Karpas-422 (cell line): ENCODE measurements around the gene SERPINB3. TPM values are rescaled to one million over a fixed set of nuclear protein-coding genes. Genes with fewer than 3 reads are reported as not detected.
"Not testable (repeated sequence)": the region's sequence is repeated elsewhere in the genome, so short reads cannot be mapped to it uniquely, and the experiment has no call there.

Experiments
- DNase-seq: peaks from one replicate; pipeline ENCODE4 v3.0.0-alpha.2; 2015
- H2AFZ ChIP-seq: fragments of 200-600 bp; sonication (generic); 2 replicates; pipeline ENCODE4 v1.6.1; 2014; ENCODE audit warnings: antibody characterized with exemption, low read length, mixed read lengths
- H3K27ac ChIP-seq: fragments of 200-600 bp; sonication (generic); 2 replicates; pipeline ENCODE4 v1.5.1; 2014; ENCODE audit warnings: mild to moderate bottlenecking, low read length, moderate library complexity
- H3K27me3 ChIP-seq: fragments of 200-600 bp; sonication (generic); 2 replicates; pipeline ENCODE4 v1.6.1; 2014; ENCODE audit warnings: low read length, mixed read lengths
- H3K36me3 ChIP-seq: fragments of 200-600 bp; sonication (generic); 2 replicates; pipeline ENCODE4 v1.6.1; 2014; ENCODE audit warnings: low read length, mixed read lengths; ENCODE audit not compliant: insufficient read depth
- H3K4me1 ChIP-seq: fragments of 200-600 bp; sonication (generic); 2 replicates; pipeline ENCODE4 v1.6.1; 2014; ENCODE audit warnings: mild to moderate bottlenecking, low read length, mixed read lengths
- H3K4me2 ChIP-seq: fragments of 200-600 bp; sonication (generic); 2 replicates; pipeline ENCODE4 v1.6.1; 2014; ENCODE audit warnings: low read length, low read depth, mild to moderate bottlenecking; ENCODE audit not compliant: poor library complexity, severe bottlenecking
- H3K4me3 ChIP-seq: fragments of 200-600 bp; sonication (generic); 2 replicates; pipeline ENCODE4 v1.5.1; 2014; ENCODE audit warnings: mild to moderate bottlenecking, antibody characterized with exemption, low read length, mixed read lengths
- H3K79me2 ChIP-seq: fragments of 200-600 bp; sonication (generic); 2 replicates; pipeline ENCODE4 v1.6.1; 2014; ENCODE audit warnings: mild to moderate bottlenecking, low read length, mixed read lengths
- H3K9ac ChIP-seq: fragments of 200-600 bp; sonication (generic); 2 replicates; pipeline ENCODE4 v1.6.0; 2014; ENCODE audit warnings: low read length
- H3K9me2 ChIP-seq: fragments of 200-600 bp; sonication (generic), shearing (Covaris generic); replicated peaks from 2 replicates; pipeline ENCODE4 v1.6.0; 2014; ENCODE audit warnings: mild to moderate bottlenecking, low read length, moderate library complexity; ENCODE audit not compliant: insufficient read depth
- H3K9me3 ChIP-seq: fragments of 300-700, 200-600 bp; sonication (generic); 2 replicates; pipeline ENCODE4 v1.6.1; 2014; ENCODE audit warnings: low read length, mixed read lengths
- H4K20me1 ChIP-seq: fragments of 200-600 bp; sonication (generic); 2 replicates; pipeline ENCODE4 v1.6.1; 2014; ENCODE audit warnings: mild to moderate bottlenecking, antibody characterized with exemption, low read length, low read depth; ENCODE audit not compliant: insufficient read depth
- total RNA-seq: library from RNA; depleted of rRNA; stranded (reverse); fragments of >200 nt; shearing (Covaris generic); gene quantifications from 2 replicates; pipeline ENCODE4 v1.2.3, GENCODE V29; 2014; ENCODE audit warnings: low replicate concordance; rRNA removed

Gene SERPINB3
- not detected in 2 replicates for total RNA-seq

DNA sequence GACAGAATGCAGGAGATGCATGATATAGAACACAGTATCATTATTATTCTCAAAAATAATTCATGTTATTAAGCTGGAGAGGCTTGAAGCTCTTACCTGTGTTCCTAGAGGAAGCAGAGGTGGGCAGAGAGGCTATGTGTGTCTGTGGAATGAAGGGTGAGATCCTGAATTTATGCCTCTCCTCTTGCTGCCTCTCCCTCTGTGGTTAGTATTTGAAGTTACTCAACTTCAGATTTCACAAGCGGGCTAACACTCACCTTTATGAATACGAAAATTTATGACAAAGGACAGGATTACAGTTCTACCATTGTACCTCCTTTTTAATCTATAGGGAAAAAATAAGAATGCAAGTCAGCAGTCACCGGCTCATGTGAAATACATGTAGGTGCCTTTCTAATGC lies at the start of gene SERPINB3:
Gene SERPINB3 (minus strand): TSS at position 144 of the 400 bp plus-strand sequence. CDS start 677 bp downstream, outside the sequence.
- H3K79me2 ChIP-seq, H3K4me1 ChIP-seq, H3K9me3 ChIP-seq, H4K20me1 ChIP-seq, H3K4me3 ChIP-seq, H3K27ac ChIP-seq, H3K9ac ChIP-seq, H2AFZ ChIP-seq, DNase-seq, H3K9me2 ChIP-seq, H3K27me3 ChIP-seq, H3K36me3 ChIP-seq, H3K4me2 ChIP-seq: not testable (repeated sequence)

DNA sequence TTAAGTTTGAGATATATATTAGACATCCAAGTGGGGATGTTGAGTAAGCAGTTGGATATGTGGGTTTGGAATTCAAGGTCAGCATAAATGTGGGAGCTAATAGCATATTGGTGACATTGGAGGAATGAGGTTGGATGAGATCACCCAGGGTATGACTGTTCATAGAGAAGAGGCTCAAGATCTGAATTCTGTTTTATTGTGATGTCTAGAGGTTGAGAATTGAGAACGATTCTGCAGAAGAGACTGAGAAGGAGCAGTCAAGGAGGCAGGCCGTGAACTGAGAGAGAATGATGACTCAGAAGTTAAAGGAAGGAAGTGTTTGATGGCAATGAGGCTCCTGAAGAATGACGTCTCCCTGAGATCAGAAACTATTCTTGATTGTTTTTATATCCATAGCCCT lies 47.0 kb upstream of the SERPINB3 start:
- DNase-seq = no peak
- no peaks in the 10 kb centered on the region for H3K36me3 ChIP-seq
- no peaks in the 10 kb centered on the region for H3K79me2 ChIP-seq

DNA sequence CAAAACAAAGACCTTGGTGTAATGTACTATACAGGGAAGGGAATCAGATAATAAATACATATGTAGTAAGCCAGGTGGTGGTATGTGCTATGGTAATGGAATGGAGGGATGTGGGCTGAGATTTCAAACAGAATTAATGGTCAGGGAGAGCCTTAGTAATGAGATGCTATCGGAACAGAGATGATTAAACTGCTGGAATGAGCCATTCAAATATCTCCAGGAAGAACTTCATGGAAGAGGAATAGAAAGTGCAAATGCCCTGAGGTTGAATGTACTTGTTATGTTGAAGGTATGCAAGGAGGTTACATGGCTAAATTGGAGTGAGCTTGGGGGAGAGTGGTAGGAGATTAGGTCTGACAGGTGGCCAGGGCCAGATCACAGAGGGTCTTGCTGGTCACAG lies 46.1 kb upstream of the SERPINB3 start:
- Histone ChIP-seq H3K9ac (no peak overlapping the region), H4K20me1 (no peaks in the 10 kb centered on the region), H3K79me2 (no peaks in the 10 kb centered on the region)

More for the DNA sequence above, 47.0 kb upstream of the SERPINB3 start:
- H4K20me1 ChIP-seq = no peaks in the 10 kb centered on the region
- no peaks in the 10 kb centered on the region for H3K4me1 ChIP-seq
- H3K9ac ChIP-seq = no peak overlapping the region
- H3K27me3 ChIP-seq = no peaks in the 10 kb centered on the region
- no peak overlapping the region for H2AFZ ChIP-seq
- no peak overlapping the region for H3K27ac ChIP-seq
- no peak overlapping the region for H3K4me3 ChIP-seq
- H3K9me2 ChIP-seq = no peaks in the 10 kb centered on the region
- peaks cover 6% of the 10 kb centered on the region; the same call in 1 of the 2 replicates for H3K9me3 ChIP-seq
- H3K4me2 ChIP-seq = no peak overlapping the region

DNA sequence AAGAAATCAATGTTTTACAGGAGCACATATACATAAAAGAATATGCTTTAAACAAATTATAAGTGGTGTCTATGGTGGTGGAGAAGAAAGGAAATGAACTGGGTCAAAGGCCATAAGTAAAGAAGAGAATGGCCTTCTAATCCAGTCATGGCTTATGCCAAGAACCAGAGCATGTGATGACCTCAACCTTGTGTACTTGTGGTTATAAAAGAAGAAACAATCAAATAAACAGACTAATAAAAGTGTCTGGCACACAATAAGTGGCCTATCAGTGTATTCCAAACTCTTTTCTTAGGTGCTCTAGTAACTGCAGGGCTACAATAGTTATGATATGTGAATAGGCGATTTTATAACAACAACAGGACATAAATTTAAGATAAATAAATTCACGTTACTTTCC lies 43.7 kb upstream of the SERPINB3 start:
- H4K20me1 ChIP-seq = no peaks in the 10 kb centered on the region
- no peaks in the 10 kb centered on the region for H3K27me3 ChIP-seq
- H3K9me3 ChIP-seq = no peaks in the 10 kb centered on the region
- H3K4me2 ChIP-seq = no peak overlapping the region
- no peaks in the 10 kb centered on the region for H3K79me2 ChIP-seq
- H3K27ac ChIP-seq = no peak overlapping the region
- no peak overlapping the region for H3K9ac ChIP-seq
- H2AFZ ChIP-seq = no peak overlapping the region
- no peak for DNase-seq
- no peaks in the 10 kb centered on the region for H3K36me3 ChIP-seq
- no peaks in the 10 kb centered on the region for H3K9me2 ChIP-seq
- no peak overlapping the region for H3K4me3 ChIP-seq
- H3K4me1 ChIP-seq = no peaks in the 10 kb centered on the region

More for the DNA sequence above, 46.1 kb upstream of the SERPINB3 start:
- Histone ChIP-seq H3K4me1 (no peaks in the 10 kb centered on the region), H2AFZ (no peak overlapping the region), H3K4me3 (no peak overlapping the region), H3K27me3 (no peaks in the 10 kb centered on the region), H3K9me3 (no peaks in the 10 kb centered on the region), H3K36me3 (no peaks in the 10 kb centered on the region), H3K9me2 (no peaks in the 10 kb centered on the region), H3K4me2 (no peak overlapping the region), H3K27ac (no peak overlapping the region)
- DNase-seq = no peak

DNA sequence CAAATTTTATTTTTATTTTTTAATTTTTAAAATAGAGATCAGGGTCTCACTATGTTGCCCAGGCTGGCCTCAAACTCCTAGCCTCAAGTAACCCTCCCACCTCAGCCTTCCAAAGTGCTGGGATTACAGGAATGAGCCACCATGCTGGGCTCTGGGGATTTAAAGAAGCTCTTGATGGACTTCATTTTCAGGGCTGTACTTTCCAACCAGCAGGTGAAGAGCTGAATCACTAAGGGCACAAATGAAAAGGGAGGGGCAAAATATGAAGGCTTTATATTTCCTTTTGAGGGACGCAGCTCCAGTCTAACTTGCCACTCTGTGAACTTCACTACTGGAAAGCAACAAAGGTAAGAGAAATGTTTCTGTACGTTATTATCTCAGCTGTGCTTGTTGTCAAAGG lies 41.0 kb upstream of the SERPINB3 start, which contains the start of gene SERPINB11:
Gene SERPINB11 (plus strand): TSS at position 301 of the 400 bp plus-strand sequence. CDS start 7,234 bp downstream, outside the sequence.
- Histone ChIP-seq H3K27me3 (no peaks in the 10 kb centered on the region), H3K9ac (no peak within 1 kb of the TSS), H4K20me1 (no peaks in the 10 kb centered on the region), H3K4me3 (no peak within 1 kb of the TSS), H3K9me2 (no peaks in the 10 kb centered on the region), H3K79me2 (no peaks in the 10 kb centered on the region), H2AFZ (no peak within 1 kb of the TSS), H3K4me1 (no peaks in the 10 kb centered on the region), H3K9me3 (no peaks in the 10 kb centered on the region), H3K4me2 (no peak within 1 kb of the TSS), H3K36me3 (no peaks in the 10 kb centered on the region), H3K27ac (no peak within 1 kb of the TSS)
- no peak for DNase-seq

DNA sequence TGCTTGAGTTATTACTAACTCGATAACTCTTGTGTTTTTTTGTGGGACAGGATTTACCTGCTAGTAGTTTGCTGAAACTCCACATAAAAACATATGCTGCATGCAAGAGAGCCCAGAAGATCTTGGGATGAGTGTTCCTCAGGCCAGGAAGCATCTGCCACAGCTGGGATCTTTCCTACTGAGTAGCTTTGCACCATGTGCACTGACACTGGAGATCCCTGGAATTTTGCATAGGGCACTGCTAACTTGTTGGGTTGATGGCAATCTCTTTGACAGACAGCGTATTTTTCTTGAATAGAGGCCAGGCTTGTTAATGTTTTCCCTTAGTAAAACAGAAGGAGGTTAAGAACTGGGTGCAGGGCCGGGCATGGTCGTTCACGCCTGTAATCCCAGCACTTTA lies 40.3 kb upstream of the SERPINB3 start:
- no peaks in the 10 kb centered on the region for H3K9me3 ChIP-seq
- H2AFZ ChIP-seq = no peak overlapping the region
- H3K36me3 ChIP-seq = no peaks in the 10 kb centered on the region
- no peak overlapping the region for H3K4me3 ChIP-seq
- no peak overlapping the region for H3K9ac ChIP-seq
- no peak for DNase-seq
- H3K4me1 ChIP-seq = no peaks in the 10 kb centered on the region
- no peak overlapping the region for H3K27ac ChIP-seq
- no peaks in the 10 kb centered on the region for H3K9me2 ChIP-seq
- no peaks in the 10 kb centered on the region for H3K27me3 ChIP-seq
- no peak overlapping the region for H3K4me2 ChIP-seq
- H4K20me1 ChIP-seq = no peaks in the 10 kb centered on the region
- H3K79me2 ChIP-seq = no peaks in the 10 kb centered on the region

DNA sequence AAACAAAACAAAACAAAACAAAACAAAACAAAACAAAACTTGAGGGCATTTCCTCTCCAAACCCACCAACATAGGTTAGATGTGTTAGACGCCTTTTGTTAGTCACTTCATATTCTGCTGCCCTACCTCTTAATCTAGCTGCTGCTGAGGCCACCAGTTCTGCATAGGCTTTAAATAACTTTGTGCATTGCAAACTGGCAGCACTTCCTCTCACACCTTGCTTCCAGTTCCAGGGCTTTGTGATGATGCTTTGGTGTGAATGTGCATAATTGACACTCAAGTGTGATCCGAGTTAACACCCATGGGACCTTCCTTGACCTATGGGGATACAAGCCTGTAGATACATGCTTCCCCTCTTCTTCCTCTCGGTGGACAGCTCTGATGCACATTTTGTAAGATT lies 38.8 kb upstream of the SERPINB3 start:
- Histone ChIP-seq H3K9me3 (no peaks in the 10 kb centered on the region), H3K4me1 (no peaks in the 10 kb centered on the region), H3K27ac (no peak overlapping the region), H3K9me2 (no peaks in the 10 kb centered on the region), H3K9ac (no peak overlapping the region), H3K79me2 (no peaks in the 10 kb centered on the region), H3K27me3 (no peaks in the 10 kb centered on the region), H3K4me3 (no peak overlapping the region), H4K20me1 (no peaks in the 10 kb centered on the region), H3K36me3 (no peaks in the 10 kb centered on the region), H3K4me2 (no peak overlapping the region), H2AFZ (no peak overlapping the region)
- DNase-seq = no peak

DNA sequence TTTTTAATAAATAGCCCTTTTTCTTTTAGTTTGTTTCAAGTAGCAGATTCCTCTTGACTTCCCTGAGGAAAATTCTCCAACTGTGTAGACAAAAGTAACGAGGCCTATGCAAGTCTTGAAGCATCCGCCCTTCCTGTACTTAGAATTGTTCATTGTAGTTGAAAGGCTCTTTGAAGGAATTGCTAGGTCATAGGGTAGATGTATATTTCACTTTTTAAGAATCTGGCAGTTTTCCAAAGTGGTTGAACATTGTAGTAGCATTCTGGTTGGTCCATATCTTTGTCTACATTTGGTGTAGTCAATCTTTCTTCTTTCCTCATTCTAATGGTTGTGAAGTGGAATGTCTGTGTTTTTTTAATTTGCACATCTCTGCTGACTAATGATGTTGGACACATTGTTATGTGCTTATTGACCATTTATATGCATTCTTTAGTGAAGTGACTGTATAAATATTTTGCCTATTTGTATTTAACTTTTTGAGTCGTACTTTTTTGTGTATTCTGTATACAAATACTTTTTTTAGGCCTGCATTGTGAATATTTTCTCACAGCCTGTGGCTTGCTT lies 35.5 kb upstream of the SERPINB3 start:
- H3K36me3 ChIP-seq = no peaks in the 10 kb centered on the region
- no peak overlapping the region for H3K4me3 ChIP-seq
- no peak for DNase-seq
- H3K27me3 ChIP-seq = no peaks in the 10 kb centered on the region
- no peak overlapping the region for H3K9ac ChIP-seq
- no peak overlapping the region for H3K4me2 ChIP-seq
- no peaks in the 10 kb centered on the region for H3K9me3 ChIP-seq
- no peaks in the 10 kb centered on the region for H4K20me1 ChIP-seq
- no peak overlapping the region for H2AFZ ChIP-seq
- H3K9me2 ChIP-seq = no peaks in the 10 kb centered on the region
- no peak overlapping the region for H3K27ac ChIP-seq
- H3K79me2 ChIP-seq = no peaks in the 10 kb centered on the region
- no peaks in the 10 kb centered on the region for H3K4me1 ChIP-seq
